Nucleus accumbens (tissue), 56 donors: ENCODE measurements around the gene ZNF254.
"Not testable (repeated sequence)": the region's sequence is repeated elsewhere in the genome, so short reads cannot be mapped to it uniquely, and the experiment has no call there.

Source experiments
- DNase-seq, 56 donors: peaks; one replicate each; lab custom pipeline; 2025; lab: John Stamatoyannopoulos, UW

The ZNF254 gene

DNA sequence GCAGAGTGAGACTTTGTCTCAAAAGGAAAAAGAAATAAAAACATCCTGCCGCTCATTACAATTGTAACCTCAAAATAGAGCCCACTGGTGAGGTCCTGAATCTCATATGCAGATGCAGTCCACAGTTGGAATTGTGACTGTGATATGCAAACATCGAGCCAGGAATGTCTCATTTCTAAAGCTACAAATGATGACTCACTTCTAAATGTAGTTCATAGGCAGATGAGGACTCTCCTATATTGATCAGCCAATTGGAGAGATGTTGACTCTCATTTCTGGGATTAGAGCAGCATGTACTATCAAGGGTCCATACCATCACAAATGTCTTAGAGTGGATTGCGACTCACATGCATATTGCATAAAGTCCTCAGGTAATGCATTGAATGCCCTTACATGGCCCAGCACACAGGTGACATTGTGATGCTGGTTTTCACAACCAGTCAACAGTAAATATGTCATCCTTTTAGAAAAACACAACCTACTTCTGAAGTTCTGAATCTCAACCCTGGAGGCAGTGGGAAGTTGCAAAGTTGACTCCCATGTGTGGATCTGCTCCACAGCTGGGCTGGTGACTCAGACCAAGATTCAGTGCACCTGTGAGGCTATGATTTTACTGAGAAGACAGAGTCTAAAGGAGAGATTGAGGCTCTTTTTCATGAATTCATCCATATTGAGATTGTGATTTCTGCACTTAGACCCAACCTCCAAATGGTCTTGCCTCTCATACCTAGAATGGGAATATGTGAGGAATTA lies 16.9 kb upstream of the ZNF254 start:
- DNase-seq, result no peak

- DNase-seq, result no peak
Observed at GRCh38 chr19:24071078-24071477, 15.9 kb upstream of the ZNF254 start.

DNA sequence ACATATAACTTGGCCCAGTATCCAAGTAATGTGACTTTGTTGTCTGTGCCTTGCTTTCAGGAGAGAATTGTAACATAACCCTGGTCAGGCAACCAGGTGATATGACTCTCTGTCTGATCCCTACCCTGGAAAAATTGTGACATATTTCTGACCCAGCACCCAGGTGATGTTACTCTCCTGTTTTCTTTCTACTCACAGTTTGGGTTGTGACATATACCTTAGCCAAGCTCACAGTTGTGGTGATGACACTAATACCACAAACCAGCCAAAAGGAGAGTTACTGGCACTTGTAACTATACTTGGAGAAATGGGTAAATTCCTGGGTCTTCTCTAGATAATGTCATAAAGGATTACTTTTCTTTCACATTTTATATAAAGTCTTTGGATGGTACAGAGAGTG lies 14.3 kb upstream of the ZNF254 start:
- no peak for DNase-seq

DNA sequence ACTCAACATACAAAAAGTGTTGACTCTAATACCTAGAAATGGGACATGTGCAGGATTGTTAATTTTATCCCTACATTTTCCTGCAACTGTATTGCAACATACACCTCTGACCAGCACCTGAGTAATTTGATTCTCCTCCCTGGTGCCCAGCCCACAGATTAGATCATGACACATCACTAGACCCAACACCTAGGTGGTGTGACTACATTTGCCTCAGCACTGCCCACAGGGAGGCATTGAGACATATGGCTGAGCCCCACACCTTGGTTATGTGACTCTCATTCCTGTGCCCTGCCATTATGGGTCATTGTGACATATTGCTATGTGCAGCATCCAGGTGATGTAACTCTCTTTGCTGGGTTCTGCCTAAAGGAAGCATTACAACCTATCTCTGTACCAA lies 13.2 kb upstream of the ZNF254 start:
- DNase-seq, result no peak

- no peak for DNase-seq
Observed at GRCh38 chr19:24074720-24075454, 12.1 kb upstream of the ZNF254 start.

DNA sequence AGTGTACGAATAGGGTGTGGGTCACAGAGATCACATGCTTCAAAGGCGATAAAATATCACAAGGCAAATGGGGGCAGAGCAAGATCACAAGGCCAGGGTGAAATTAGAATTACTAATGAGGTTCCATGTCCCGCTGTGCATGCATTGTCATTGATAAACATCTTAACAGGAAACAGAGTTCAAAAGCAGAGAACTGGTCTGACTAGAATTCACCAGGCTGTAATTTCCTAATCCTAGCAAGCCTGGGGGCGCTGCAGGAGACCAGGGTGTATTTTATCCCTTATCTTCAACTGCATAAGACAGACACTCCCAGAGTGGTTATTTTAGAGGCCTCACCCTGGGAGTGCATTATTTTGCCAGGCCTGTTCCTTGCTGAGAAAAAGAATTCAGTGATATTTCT lies 11.5 kb upstream of the ZNF254 start:
- DNase-seq, result not testable (repeated sequence)

DNA sequence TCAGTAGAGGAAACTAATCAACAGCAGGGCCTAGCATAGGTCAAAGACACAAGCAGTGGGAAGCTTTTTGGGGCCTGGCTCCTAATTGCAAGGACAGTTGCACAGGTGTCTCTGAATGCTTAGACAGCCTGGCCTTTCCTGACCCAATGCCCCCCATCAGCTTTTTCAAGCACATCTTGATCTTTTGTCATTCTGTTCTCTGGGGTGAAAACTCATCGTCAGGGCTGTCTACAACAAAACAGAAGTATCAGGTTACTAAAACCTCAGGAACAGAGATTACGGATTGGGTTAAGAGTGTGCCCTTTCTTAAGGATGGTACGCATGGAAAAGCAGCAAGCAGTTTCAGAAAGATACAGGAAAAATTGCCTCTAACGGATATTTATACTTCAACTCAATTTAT lies 8.3 kb upstream of the ZNF254 start:
- DNase-seq, result no peak

- no peak for DNase-seq
Observed at GRCh38 chr19:24081056-24081455, 5.9 kb upstream of the ZNF254 start.

- no peak for DNase-seq
Observed at GRCh38 chr19:24098359-24098758, 11.4 kb downstream of the ZNF254 start.

DNA sequence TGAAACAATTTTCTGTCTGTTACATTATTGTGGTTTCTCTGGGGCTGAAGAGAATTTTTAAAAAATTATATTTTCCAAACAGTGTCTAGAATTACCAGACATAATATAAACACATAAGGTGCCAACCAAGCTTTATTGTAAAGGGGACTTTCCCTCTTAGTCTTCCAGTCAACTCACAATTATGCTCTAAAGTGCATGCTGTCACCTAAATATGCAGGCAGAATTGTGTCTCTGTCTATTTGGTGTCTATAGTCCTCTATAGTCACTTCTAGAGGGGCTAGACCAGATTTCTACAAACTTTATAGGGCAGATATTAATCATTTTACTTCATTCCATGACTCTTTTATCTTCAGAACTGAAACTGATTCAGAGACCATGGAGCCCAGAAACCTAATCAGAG lies 12.8 kb downstream of the ZNF254 start:
- no peak for DNase-seq

- not testable (repeated sequence) for DNase-seq
Observed at GRCh38 chr19:24100597-24100996, 13.6 kb downstream of the ZNF254 start.

DNA sequence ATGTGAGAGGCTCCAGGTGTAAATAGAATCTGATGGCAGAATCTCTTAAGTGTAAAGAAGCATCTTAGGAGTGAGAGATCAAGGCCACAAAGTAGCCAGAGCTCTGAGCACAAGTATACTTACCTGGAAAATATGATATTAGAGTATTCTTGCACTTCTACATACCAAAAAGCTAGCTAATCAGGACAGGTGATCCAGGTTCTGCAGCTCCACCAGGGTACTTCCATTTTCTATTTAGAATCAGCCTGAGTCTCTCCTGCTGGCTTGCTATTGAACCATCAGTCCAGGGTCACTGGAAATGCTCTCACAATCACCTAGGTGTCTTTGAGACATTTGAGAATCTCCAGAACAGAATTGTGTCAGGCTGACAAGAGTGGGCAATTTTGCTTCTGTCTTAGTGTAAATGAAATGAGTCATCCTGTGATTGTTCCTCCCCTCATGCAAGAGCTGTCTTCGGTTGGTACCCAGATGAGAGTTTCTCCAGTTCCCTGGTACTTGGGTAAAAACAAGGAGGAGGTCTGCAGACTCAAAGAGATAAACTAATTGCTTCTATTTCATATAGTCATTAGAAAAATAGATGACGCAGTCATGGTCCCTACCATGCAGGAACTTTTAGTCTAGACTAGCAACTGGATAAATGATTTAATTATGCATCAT lies 14.6 kb downstream of the ZNF254 start:
- no peak for DNase-seq

DNA sequence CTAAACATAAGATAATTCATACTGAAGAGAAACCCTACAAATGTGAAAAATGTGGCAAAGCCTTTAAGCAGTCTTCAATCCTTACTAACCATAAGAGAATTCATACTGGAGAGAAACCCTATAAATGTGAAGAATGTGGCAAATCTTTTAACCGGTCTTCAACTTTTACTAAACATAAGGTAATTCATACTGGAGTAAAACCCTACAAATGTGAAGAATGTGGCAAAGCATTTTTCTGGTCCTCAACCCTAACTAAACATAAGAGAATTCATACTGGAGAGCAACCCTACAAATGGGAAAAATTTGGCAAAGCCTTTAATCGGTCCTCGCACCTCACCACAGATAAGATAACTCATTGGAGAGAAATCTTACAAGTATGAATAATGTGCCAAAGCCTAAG lies 40.6 kb downstream of the ZNF254 start:
- DNase-seq, result no peak

DNA sequence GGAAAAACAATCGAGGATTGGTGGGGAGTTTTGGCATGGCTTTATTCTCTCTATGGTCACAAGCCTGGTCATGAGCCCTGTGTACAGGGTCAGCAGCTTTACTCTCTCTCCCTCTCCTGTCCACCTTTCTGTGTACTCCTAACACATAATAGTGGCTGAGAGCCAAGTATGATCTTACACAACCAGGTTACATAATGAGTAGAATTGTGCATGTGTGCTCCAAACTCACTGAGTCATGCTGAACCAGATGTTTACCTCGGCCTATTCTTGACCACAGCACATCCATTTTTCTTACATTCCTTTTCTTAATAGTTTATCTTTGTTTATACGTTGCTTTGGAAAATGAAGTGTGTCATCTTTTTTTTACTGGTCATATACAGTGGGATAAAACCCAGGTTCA lies 53.1 kb downstream of the ZNF254 start:
- DNase-seq, result no peak

GRCh38 chr19:24140591-24140990 lies 53.6 kb downstream of the ZNF254 start:
- no peak for DNase-seq

DNA sequence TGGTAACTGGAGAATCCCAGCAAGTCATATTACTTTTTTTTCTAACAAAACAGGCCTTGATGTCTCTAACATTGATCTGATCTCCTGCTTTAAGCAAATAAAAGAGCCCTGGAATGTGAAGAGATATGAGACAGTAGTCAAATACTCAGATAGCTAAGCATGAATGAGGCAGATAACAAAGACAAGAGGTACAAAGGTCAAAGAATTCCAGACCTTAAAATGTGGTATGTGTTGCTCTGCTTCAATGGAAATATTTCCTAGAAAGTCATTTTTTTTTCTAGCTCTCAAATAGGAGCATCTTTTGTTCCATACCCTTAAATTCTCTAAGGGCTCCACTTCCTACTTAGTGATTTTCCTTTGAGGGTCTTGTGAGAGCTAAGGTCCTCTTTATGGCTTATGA lies 54.6 kb downstream of the ZNF254 start:
- DNase-seq, result no peak

DNA sequence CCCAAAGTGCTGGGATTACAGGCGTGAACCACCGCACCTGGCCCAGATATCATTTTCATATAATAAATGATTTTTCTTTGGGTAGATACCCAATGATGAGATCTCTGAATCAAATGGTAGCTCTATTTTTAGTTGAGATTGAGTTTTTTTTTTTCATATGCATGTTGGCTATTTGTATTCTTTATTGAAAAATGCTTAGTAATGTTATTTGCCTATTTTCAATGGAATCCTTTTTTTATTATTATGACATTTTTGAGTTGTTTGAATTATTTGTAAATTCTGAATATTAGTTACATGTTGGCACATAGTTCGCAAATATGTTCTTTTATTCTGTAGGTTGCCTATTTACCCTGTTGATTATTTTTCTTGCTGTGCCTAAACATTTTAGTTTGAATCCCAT lies 55.8 kb downstream of the ZNF254 start:
- no peak for DNase-seq

DNA sequence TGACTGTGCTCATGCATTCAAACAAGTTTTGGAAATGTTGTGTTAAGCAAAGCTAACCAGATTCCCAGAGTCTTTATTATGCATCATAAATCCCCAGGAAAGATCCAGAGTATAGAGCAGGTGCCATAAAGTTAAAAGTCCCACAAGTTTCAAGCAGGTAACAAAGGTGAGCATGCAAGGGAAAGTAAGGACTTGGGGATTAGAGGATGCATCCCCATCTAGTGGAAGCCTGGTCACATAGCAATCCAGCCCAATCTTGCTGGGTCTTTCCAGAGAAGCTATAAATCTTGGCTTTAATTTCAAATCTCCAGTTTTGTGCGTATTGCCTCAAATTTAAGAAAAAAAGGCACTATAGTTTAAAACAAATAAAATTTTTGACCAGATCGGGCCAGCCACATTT lies 72.7 kb downstream of the ZNF254 start:
- DNase-seq, result no peak

GRCh38 chr19:24166055-24166454 lies 79.1 kb downstream of the ZNF254 start:
- no peak for DNase-seq

DNA sequence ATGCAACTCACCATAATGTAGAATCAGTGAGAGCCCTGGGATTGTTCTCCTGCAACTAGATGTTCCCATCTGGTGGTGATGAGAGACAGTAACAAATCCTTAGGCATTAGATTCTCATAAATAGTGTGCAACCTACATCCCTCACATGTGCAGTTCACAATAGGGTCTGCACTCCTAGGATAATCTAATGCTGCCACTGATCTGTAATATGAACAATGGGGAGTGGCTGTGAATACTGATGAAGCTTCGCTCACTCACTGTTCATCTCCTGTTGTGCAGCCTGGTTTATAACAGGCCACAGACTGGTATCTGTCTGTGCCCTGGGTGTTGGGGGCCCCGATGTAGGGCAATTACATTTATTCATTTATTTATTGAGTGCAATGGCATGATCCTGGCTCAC lies 86.9 kb downstream of the ZNF254 start:
- DNase-seq, result no peak

DNA sequence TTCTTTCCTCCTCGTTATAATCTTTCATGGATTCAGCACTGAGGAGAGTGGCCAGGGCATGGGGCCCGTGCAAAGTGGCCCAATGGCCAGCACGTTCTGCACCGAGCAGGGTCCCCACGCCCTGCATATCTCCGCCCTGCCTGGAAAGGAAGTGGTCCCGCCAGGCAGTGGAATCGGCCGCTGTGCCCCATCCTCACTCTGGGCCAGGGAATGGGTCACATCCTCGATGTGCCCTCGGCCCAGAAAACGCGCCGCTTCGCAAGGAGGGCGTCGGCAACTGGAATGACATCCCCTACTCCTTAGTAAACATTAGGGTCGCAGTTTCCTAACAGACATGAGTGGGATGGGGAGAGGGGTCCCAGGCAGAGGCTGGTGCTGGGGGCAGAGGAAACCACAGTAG lies 90.7 kb downstream of the ZNF254 start:
- no peak for DNase-seq

DNA sequence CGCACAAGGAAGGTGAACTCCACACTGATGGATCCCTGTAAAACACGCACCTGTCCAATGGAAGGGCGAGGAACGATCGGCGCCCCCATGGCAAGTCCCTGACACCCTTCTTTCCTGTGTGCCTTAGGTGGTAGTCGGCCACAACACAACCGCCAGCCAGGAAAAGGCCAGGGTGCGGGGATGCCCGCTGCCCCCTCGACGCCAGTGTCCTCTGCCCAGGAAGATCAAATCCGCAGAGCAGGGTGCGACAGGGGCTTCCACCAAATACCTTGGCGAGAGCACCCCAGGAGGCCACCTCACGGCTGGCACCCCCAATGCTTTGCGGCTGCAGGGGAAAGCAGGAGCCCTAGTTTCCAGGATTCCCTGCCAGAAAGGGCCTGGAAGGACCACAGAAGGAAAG lies 91.2 kb downstream of the ZNF254 start:
- no peak for DNase-seq
